Uterus (tissue), 4 donors: ENCODE results near the gene HDAC4. TPM values are rescaled to one million over a fixed set of nuclear protein-coding genes. Genes with fewer than 3 reads are reported as not detected.

Source experiments
- DNase-seq, 2 donors: peaks; one replicate each; pipeline ENCODE4 v3.0.0-alpha.2; 2019 to 2020
- H3K27ac ChIP-seq, 2 donors: fragments of 200-600 bp; sonication (generic); 1 replicate in 1 of 2; 2 replicates in 1 of 2; pipeline ENCODE4 v1.5.1; 2016 to 2018
- H3K27me3 ChIP-seq, 2 donors: fragments of 200-600 bp; sonication (generic); one replicate each; pipeline ENCODE4 v1.5.1; 2018 to 2019; ENCODE audit warnings: control low read depth in 1 of 2
- H3K36me3 ChIP-seq, 2 donors: fragments of 200-600 bp; sonication (generic); one replicate each; pipeline ENCODE4 v1.5.1; 2019; ENCODE audit warnings: control low read depth in 1 of 2
- H3K4me1 ChIP-seq, 2 donors: fragments of 200-600 bp; sonication (generic); one replicate each; pipeline ENCODE4 v1.5.1; 2018 to 2019; ENCODE audit warnings: control low read depth in 1 of 2
- H3K4me3 ChIP-seq, 2 donors: fragments of 200-600 bp; sonication (generic); 1 replicate in 1 of 2; 2 replicates in 1 of 2; pipeline ENCODE4 v1.5.1; 2018 to 2019; ENCODE audit warnings: mild to moderate bottlenecking in 1 of 2
- H3K9me3 ChIP-seq, 2 donors: fragments of 200-600 bp; sonication (generic); one replicate each; pipeline ENCODE4 v1.5.1; 2019; ENCODE audit warnings: control low read depth in 1 of 2
- POLR2A ChIP-seq, 2 donors: fragments of 450-650 bp; IDR thresholded peaks; one replicate each; pipeline ENCODE4 v1.6.1; 2016; ENCODE audit warnings: antibody characterized with exemption in 2 of 2, mild to moderate bottlenecking in 1 of 2, moderate library complexity in 1 of 2
- intact Hi-C: fragments of 100-400 bp; cut with DNase I; formaldehyde crosslinking; loops from one replicate; pipeline ENCODE4 v1.15.1; 2023; ENCODE audit warnings: low total_unique reads
- total RNA-seq, 4 donors: library from RNA; depleted of rRNA in 3 of 4; stranded (reverse); fragments of >200 nt in 3 of 4; gene quantifications; one replicate each; pipeline versions ENCODE4 v1.1.0 to v1.2.4, GENCODE V29; 2014 to 2023
- TF ChIP-seq, protein P1 (sequence below), 4 experiments: fragments of 200-600 bp in 2 of 4; fragments of 450-650 bp in 2 of 4; sonication (generic) in 2 of 4; IDR thresholded peaks; one replicate each; pipeline ENCODE4 v1.5.1; 2016 to 2019; ENCODE audit warnings: antibody characterized with exemption in 4 of 4, mild to moderate bottlenecking in 2 of 4, moderate library complexity in 1 of 4
- donor health status: DM: yes; HTN: yes; CAD: no.

Gene HDAC4
- total RNA-seq, 4 donors from 2014 or later, result 42.1 to 91.5 (median 73.4) TPM

DNA sequence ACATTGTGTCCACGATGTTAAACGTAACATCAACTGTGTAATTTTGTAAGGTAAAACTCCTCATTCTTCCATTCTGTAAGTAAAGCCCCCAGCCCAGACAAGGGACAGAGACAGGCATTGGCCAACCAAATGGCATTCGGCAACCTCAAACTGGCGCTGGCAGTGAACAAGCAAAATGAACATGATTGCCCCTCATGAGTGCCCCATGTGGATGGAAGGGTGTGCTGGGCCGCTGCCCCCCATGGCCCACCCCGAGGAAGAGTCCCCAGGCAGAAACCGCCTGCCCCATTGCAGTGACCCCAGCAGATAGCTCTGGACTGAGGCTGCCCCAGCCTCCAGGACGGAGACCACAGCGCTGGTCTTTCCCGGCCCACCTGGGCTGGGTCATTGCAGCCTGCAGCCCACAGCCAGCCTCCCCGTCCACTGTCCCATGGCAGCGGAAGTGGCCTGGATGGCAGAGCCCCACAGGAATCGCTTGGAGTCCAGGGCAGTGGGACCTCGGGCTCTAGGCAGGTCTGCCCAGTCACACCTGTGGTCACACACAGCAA is 220.2 kb downstream of the HDAC4 start:
- TF ChIP-seq, protein P1, sequence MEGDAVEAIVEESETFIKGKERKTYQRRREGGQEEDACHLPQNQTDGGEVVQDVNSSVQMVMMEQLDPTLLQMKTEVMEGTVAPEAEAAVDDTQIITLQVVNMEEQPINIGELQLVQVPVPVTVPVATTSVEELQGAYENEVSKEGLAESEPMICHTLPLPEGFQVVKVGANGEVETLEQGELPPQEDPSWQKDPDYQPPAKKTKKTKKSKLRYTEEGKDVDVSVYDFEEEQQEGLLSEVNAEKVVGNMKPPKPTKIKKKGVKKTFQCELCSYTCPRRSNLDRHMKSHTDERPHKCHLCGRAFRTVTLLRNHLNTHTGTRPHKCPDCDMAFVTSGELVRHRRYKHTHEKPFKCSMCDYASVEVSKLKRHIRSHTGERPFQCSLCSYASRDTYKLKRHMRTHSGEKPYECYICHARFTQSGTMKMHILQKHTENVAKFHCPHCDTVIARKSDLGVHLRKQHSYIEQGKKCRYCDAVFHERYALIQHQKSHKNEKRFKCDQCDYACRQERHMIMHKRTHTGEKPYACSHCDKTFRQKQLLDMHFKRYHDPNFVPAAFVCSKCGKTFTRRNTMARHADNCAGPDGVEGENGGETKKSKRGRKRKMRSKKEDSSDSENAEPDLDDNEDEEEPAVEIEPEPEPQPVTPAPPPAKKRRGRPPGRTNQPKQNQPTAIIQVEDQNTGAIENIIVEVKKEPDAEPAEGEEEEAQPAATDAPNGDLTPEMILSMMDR (IDR thresholded peaks at IDR 0.05), result no peak
- no peak for TF ChIP-seq POLR2A (IDR thresholded peaks at IDR 0.05)
- H3K4me3 ChIP-seq, result no peak overlapping the region
- intact Hi-C loops, result no loop called here
- no peaks in the 10 kb centered on the region for H3K9me3 ChIP-seq
- DNase-seq, result peak; percentile 6 to 11
- no peaks in the 10 kb centered on the region for H3K27me3 ChIP-seq
- H3K4me1 ChIP-seq, result no peaks in the 10 kb centered on the region
- H3K27ac ChIP-seq, result no peak overlapping the region
- no peaks in the 10 kb centered on the region for H3K36me3 ChIP-seq

DNA sequence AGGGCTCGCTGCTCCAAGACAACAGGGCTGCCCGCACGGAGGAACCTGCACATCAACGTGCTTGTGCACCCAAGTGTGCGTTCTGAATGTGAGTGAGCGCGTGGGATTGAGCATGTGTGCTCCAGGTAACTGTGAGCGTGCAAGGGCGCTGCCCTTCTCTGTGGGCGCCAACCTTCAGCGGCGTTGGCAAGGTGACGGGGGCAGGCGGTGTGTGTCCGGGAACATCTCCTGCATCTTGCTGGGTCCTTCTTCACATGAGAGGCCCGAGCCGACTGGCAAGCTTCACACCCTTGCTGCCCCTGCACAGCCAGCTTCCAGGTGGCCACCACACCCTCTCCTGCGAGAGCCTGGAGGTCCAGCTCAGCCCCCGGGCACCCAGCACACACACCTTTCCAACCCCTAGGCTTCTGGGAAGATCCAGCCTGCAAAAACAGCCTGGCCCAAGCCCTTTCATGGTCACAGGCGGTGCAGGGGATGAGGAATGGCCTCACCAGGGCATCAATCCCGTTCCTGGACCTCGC is 220.9 kb downstream of the HDAC4 start:
- intact Hi-C loops, result no loop called here
- Histone ChIP-seq H3K4me1 (no peaks in the 10 kb centered on the region), H3K4me3 (no peak overlapping the region), H3K36me3 (no peaks in the 10 kb centered on the region), H3K9me3 (no peaks in the 10 kb centered on the region), H3K27me3 (no peaks in the 10 kb centered on the region), H3K27ac (no peak overlapping the region)
- TF ChIP-seq, protein P1 (IDR thresholded peaks at IDR 0.05), result no peak
- TF ChIP-seq POLR2A (IDR thresholded peaks at IDR 0.05), result no peak
- DNase-seq, result peak in 1 of 2 donors; percentile 11

DNA sequence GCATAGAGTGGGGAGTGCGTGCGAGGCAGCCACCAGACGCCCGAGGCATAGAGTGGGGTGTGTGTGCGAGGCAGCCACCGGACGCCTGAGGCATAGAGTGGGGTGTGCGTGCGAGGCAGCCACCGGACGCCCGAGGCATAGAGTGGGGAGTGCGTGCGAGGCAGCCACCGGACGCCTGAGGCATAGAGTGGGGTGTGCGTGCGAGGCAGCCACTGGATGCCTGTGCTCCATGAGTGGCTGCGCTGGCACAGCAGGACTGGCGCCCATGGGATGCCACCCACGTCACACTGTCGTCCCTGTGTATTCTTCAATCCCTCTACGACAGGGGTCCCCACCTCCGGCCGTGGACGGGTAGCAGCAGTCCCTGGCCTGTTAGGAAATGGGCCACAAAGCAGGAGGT is 221.9 kb downstream of the HDAC4 start:
- no peaks in the 10 kb centered on the region for H3K36me3 ChIP-seq
- intact Hi-C loops, result no loop called here
- no peaks in the 10 kb centered on the region for H3K9me3 ChIP-seq
- no peak for TF ChIP-seq POLR2A (IDR thresholded peaks at IDR 0.05)
- TF ChIP-seq, protein P1 (IDR thresholded peaks at IDR 0.05), result no peak
- no peaks in the 10 kb centered on the region for H3K27me3 ChIP-seq
- H3K4me1 ChIP-seq, result no peaks in the 10 kb centered on the region
- H3K27ac ChIP-seq, result no peak overlapping the region
- H3K4me3 ChIP-seq, result no peak overlapping the region
- DNase-seq, result peak in 1 of 2 donors; percentile 10

DNA sequence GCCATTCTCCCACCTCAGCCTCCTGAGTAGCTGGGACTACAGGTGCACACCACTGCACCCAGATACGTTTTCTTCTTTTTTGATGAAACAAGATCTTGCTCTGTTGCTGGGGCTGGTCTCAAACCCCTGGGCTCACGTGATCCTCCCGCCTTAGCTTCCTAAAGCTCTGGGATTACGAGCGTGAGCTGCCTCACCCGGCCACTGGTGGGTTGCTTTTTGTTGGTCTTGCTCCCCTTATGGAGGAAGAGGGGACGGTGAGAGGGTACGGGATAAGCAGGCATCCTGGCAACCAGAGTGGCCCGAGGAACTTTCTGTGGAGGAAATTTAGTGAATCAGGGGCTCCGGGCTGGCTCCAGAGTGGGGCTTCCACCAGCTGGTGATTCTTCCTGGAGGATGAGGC is 222.3 kb downstream of the HDAC4 start:
- no peaks in the 10 kb centered on the region for H3K4me1 ChIP-seq
- peak in 1 of 2 donors; percentile 5 for DNase-seq
- intact Hi-C loops, result no loop called here
- no peaks in the 10 kb centered on the region for H3K9me3 ChIP-seq
- H3K4me3 ChIP-seq, result no peak overlapping the region
- no peak overlapping the region for H3K27ac ChIP-seq
- H3K27me3 ChIP-seq, result no peaks in the 10 kb centered on the region
- H3K36me3 ChIP-seq, result no peaks in the 10 kb centered on the region
- TF ChIP-seq POLR2A (IDR thresholded peaks at IDR 0.05), result no peak
- TF ChIP-seq, protein P1 (IDR thresholded peaks at IDR 0.05), result no peak

DNA sequence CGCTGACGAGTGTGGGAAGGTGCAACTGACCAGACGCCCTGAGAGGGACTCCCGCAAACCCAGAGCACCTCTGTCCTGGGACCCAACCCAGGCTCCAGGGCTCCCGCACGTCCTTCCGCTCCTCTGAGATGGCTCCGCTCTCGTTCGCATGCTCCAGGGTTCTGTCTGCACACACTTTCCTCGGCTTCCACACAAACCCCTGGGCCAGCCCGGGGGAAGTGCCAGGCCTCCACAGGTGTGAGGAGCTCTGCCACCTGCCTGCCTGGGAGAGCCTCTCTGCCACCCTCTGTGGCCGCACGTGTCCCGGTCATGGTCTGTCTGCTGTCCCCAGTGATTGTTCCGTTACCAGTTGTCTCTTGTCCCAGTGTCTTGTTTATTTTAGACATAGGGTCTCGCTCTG is 222.9 kb downstream of the HDAC4 start:
- no peaks in the 10 kb centered on the region for H3K9me3 ChIP-seq
- TF ChIP-seq POLR2A (IDR thresholded peaks at IDR 0.05), result no peak
- TF ChIP-seq, protein P1 (IDR thresholded peaks at IDR 0.05), result no peak
- no peaks in the 10 kb centered on the region for H3K27me3 ChIP-seq

More for the DNA sequence above, 222.9 kb downstream of the HDAC4 start:
- no peak overlapping the region for H3K27ac ChIP-seq
- peak; percentile 8 to 11 for DNase-seq
- no peaks in the 10 kb centered on the region for H3K36me3 ChIP-seq
- intact Hi-C loops, result no loop called here
- H3K4me3 ChIP-seq, result no peak overlapping the region
- no peaks in the 10 kb centered on the region for H3K4me1 ChIP-seq
